ENCODE data around the gene MAN2A2. TPM values are rescaled to one million over a fixed set of nuclear protein-coding genes. Genes with fewer than 3 reads are reported as not detected.
A peak's percentile ranks its signal among the peaks of the same experiment; 100 is the strongest.

Gene MAN2A2
- total RNA-seq, 1 donor from 2014 or later: 18.5 TPM

DNA sequence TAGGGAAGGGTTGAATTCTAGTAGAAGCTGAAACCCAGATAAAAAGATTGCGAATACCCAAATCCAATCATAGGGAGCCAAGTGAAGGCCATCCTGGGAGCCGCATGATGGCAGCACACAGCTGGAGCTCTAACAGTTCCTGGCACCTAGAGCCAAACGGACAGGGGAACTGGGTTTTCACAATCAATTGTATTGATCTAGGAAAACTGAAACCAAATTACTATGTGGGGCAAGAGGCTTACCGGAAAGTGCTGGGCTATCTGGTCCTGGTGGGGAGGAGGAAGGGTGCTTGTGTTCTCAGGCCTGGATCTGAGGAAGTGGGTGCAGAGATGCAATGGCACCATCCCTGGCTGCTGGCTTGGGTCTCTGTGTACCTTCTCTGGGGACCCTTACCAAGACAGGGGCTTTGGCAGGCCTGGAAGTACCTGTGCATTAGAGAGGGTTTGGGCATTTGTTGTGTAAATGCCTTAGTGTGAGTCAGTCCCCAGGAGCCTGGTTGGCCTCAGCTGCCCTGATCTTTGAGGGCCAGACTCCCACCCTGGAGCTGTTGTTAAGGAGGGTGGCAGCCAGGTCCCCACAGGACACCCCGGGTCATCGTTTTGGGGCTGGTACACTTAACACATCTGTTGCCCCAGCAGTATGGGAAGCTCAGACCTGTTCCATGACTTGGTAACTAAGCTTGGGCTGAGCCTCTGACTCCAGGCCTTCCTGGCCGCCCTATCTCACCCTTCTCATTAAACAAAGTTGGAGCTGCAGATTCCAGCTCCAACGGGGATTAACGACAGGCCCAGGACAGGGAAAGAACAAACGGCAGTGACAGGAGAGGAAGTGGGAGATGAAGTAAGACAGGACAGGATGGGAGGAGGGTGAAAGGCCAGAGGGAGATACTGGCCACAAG lies 43.6 kb upstream of the MAN2A2 start:
- Mint-ChIP-seq H3K36me3 (ENCODE audit: low read depth, unreplicated experiment) (no peaks in the 10 kb centered on the region), H3K4me3 (ENCODE audit: unreplicated experiment) (no peak overlapping the region), H3K27me3 (ENCODE audit: low read depth, unreplicated experiment) (peaks cover 8% of the 10 kb centered on the region), H3K27ac (ENCODE audit: unreplicated experiment) (no peak overlapping the region), H3K4me1 (ENCODE audit: low read depth, unreplicated experiment) (peaks cover 5% of the 10 kb centered on the region), H3K9me3 (ENCODE audit: unreplicated experiment) (no peaks in the 10 kb centered on the region)
- Histone ChIP-seq H4K20me1 (ENCODE audit: insufficient read depth, low read length) (no peaks in the 10 kb centered on the region), H3K27me3 (ENCODE audit: insufficient read depth, low read length) (no peaks in the 10 kb centered on the region), H3K4me2 (ENCODE audit: low read length) (no peak overlapping the region), H3K9me3 (ENCODE audit: insufficient read depth, low read depth, low read length) (no peaks in the 10 kb centered on the region), H3K27ac (ENCODE audit: low read depth, low read length) (no peak overlapping the region), H3K36me3 (ENCODE audit: insufficient read depth, low read length) (no peaks in the 10 kb centered on the region), H3K79me2 (ENCODE audit: insufficient read depth, low read length) (no peaks in the 10 kb centered on the region), H2AFZ (ENCODE audit: low read depth, low read length) (peak overlapping the region; percentile 18), H3K4me1 (ENCODE audit: insufficient read depth, low read length) (peaks cover 4% of the 10 kb centered on the region), H3K4me3 (ENCODE audit: insufficient read depth, low read depth, low read length) (no peak overlapping the region), H3K9ac (ENCODE audit: low read length) (no peak overlapping the region)
- DNase-seq (ENCODE audit: low read depth) (no peak), FAIRE-seq (no peak)
- TF ChIP-seq, protein P1, sequence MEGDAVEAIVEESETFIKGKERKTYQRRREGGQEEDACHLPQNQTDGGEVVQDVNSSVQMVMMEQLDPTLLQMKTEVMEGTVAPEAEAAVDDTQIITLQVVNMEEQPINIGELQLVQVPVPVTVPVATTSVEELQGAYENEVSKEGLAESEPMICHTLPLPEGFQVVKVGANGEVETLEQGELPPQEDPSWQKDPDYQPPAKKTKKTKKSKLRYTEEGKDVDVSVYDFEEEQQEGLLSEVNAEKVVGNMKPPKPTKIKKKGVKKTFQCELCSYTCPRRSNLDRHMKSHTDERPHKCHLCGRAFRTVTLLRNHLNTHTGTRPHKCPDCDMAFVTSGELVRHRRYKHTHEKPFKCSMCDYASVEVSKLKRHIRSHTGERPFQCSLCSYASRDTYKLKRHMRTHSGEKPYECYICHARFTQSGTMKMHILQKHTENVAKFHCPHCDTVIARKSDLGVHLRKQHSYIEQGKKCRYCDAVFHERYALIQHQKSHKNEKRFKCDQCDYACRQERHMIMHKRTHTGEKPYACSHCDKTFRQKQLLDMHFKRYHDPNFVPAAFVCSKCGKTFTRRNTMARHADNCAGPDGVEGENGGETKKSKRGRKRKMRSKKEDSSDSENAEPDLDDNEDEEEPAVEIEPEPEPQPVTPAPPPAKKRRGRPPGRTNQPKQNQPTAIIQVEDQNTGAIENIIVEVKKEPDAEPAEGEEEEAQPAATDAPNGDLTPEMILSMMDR (IDR thresholded peaks at IDR 0.05; ENCODE audit: insufficient read depth, low read depth, low read length): no peak
- no peak for TF ChIP-seq EZH2 (IDR thresholded peaks at IDR 0.05; ENCODE audit: insufficient read depth, low read length)

DNA sequence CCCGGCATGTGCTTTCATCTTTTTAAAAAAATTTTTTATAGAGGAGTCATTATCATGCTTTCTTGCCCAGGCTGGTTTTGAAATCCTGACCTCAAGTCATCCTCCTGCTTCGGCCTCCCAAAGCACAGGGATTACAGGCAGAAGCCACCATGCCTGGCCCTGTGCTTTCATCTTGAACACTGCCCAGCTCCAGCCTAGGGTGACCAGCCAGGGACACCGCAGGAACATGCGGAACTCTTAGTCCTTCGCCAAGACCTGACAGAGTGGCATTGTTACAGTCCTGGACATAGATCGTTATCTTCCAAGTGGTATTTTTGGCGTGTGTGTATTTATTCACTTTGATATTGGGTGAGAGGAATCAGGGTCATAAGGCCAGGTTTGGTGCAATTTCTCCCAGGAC lies 42.7 kb upstream of the MAN2A2 start:
- H3K36me3 ChIP-seq (ENCODE audit: insufficient read depth, low read length): no peaks in the 10 kb centered on the region
- no peak overlapping the region for H2AFZ ChIP-seq (ENCODE audit: low read depth, low read length)
- H3K9me3 ChIP-seq (ENCODE audit: insufficient read depth, low read depth, low read length): no peaks in the 10 kb centered on the region
- H3K79me2 ChIP-seq (ENCODE audit: insufficient read depth, low read length): no peaks in the 10 kb centered on the region
- H3K27me3 ChIP-seq (ENCODE audit: insufficient read depth, low read length): no peaks in the 10 kb centered on the region
- no peak overlapping the region for H3K4me3 ChIP-seq (ENCODE audit: insufficient read depth, low read depth, low read length)
- H3K9me3 Mint-ChIP-seq (ENCODE audit: unreplicated experiment): no peaks in the 10 kb centered on the region
- H3K4me3 Mint-ChIP-seq (ENCODE audit: unreplicated experiment): no peak overlapping the region
- no peak overlapping the region for H3K4me2 ChIP-seq (ENCODE audit: low read length)
- no peaks in the 10 kb centered on the region for H4K20me1 ChIP-seq (ENCODE audit: insufficient read depth, low read length)
- H3K4me1 Mint-ChIP-seq (ENCODE audit: low read depth, unreplicated experiment): peaks cover 5% of the 10 kb centered on the region
- DNase-seq (ENCODE audit: low read depth) (no peak), FAIRE-seq (no peak)
- peaks cover 8% of the 10 kb centered on the region for H3K27me3 Mint-ChIP-seq (ENCODE audit: low read depth, unreplicated experiment)
- H3K9ac ChIP-seq (ENCODE audit: low read length): no peak overlapping the region
- H3K27ac ChIP-seq (ENCODE audit: low read depth, low read length): no peak overlapping the region
- H3K36me3 Mint-ChIP-seq (ENCODE audit: low read depth, unreplicated experiment): no peaks in the 10 kb centered on the region
- no peak overlapping the region for H3K27ac Mint-ChIP-seq (ENCODE audit: unreplicated experiment)
- TF ChIP-seq, protein P1 (IDR thresholded peaks at IDR 0.05; ENCODE audit: insufficient read depth, low read depth, low read length): no peak
- no peak for TF ChIP-seq EZH2 (IDR thresholded peaks at IDR 0.05; ENCODE audit: insufficient read depth, low read length)
- H3K4me1 ChIP-seq (ENCODE audit: insufficient read depth, low read length): peaks cover 4% of the 10 kb centered on the region
